Cardiac fibroblast (primary cell): ENCODE data around the gene FGD4.

Experiments
- DNase-seq, 2 donors: peaks; one replicate each; pipeline versions ENCODE4 v3.0.0 to v3.0.0-alpha.2; 2010; ENCODE audit warnings: low read depth in 2 of 2
- H3K4me3 ChIP-seq, 2 donors: replicated peaks in 1 of 2; 1 replicate in 1 of 2; 2 replicates in 1 of 2; pipeline ENCODE4 v1.5.1; 2011; ENCODE audit warnings: low read depth in 2 of 2, low read length in 2 of 2, mild to moderate bottlenecking in 2 of 2, moderate library complexity in 1 of 2
- CTCF ChIP-seq: IDR thresholded peaks from one replicate; pipeline ENCODE4 v1.5.1; 2011; ENCODE audit warnings: low read depth, mild to moderate bottlenecking, low read length, inconsistent platforms

FGD4 gene

GRCh38 chr12:32609966-32610365 is 210.6 kb downstream of the FGD4 start:
- no peak for TF ChIP-seq CTCF

GRCh38 chr12:32611986-32612385 is 212.6 kb downstream of the FGD4 start:
- DNase-seq = no peak
- no peak overlapping the region for H3K4me3 ChIP-seq
- no peak for TF ChIP-seq CTCF

More at GRCh38 chr12:32609966-32610365, 210.6 kb downstream of the FGD4 start:
- no peak overlapping the region for H3K4me3 ChIP-seq
- no peak for DNase-seq

- peak; percentile 7 to 9 for DNase-seq
- H3K4me3 ChIP-seq = no peak overlapping the region
- no peak for TF ChIP-seq CTCF
Measured at GRCh38 chr12:32612658-32613614, 213.6 kb downstream of the FGD4 start.

GRCh38 chr12:32615441-32615840 is 216.1 kb downstream of the FGD4 start:
- H3K4me3 ChIP-seq = no peak overlapping the region
- no peak for DNase-seq
- TF ChIP-seq CTCF = no peak

- DNase-seq = no peak
- no peak for TF ChIP-seq CTCF
- no peak overlapping the region for H3K4me3 ChIP-seq
Measured at GRCh38 chr12:32617534-32617933, 218.2 kb downstream of the FGD4 start.

- H3K4me3 ChIP-seq = no peak overlapping the region
- no peak for TF ChIP-seq CTCF
- no peak for DNase-seq
Measured at GRCh38 chr12:32618115-32618514, 218.8 kb downstream of the FGD4 start.
